Vagina (tissue), 2 donors: Measurements from ENCODE around the gene NCS1. TPM values are rescaled to one million over a fixed set of nuclear protein-coding genes. Genes with fewer than 3 reads are reported as not detected.
"Not testable (repeated sequence)": the region's sequence is repeated elsewhere in the genome, so short reads cannot be mapped to it uniquely, and the experiment has no call there.

Experiments
- DNase-seq, 2 donors: peaks; one replicate each; pipeline ENCODE4 v3.0.0-alpha.2; 2017; ENCODE audit errors: extremely low spot score in 2 of 2
- H3K27ac ChIP-seq: fragments of 200-600 bp; sonication (generic); one replicate; pipeline ENCODE4 v1.5.1; 2019
- H3K27me3 ChIP-seq: fragments of 200-600 bp; sonication (generic); one replicate; pipeline ENCODE4 v1.5.1; 2019
- H3K36me3 ChIP-seq, 2 donors: fragments of 200-600 bp; sonication (generic); one replicate each; pipeline ENCODE4 v1.5.1; 2017 to 2019
- H3K4me1 ChIP-seq: fragments of 200-600 bp; sonication (generic); one replicate; pipeline ENCODE4 v1.5.1; 2019
- H3K4me3 ChIP-seq, 2 donors: fragments of 200-600 bp; sonication (generic); 1 replicate in 1 of 2; 2 replicates in 1 of 2; pipeline ENCODE4 v1.5.1; 2016 to 2019
- H3K9me3 ChIP-seq: fragments of 200-600 bp; sonication (generic); one replicate; pipeline ENCODE4 v1.5.1; 2019
- CTCF ChIP-seq, 3 experiments: fragments of 450-650 bp in 2 of 3; fragments of 200-600 bp in 1 of 3; sonication (generic) in 1 of 3; IDR thresholded peaks; one replicate each; pipeline ENCODE4 v1.5.1; 2017 to 2019; ENCODE audit warnings: antibody characterized with exemption in 3 of 3, mild to moderate bottlenecking in 2 of 3, moderate library complexity in 2 of 3
- POLR2A ChIP-seq, 2 donors: fragments of 450-650 bp; IDR thresholded peaks; one replicate each; pipeline ENCODE4 v1.6.1; 2017; ENCODE audit warnings: antibody characterized with exemption in 2 of 2, mild to moderate bottlenecking in 2 of 2, moderate library complexity in 2 of 2
- POLR2AphosphoS5 ChIP-seq, 2 donors: sonication (generic); formaldehyde crosslinking; IDR thresholded peaks; one replicate each; pipeline ENCODE4 v1.9.0; 2017; ENCODE audit warnings: antibody characterized with exemption in 2 of 2, mild to moderate bottlenecking in 2 of 2, low read depth in 1 of 2; ENCODE audit not compliant: insufficient read depth in 1 of 2
- intact Hi-C: fragments of 100-400 bp; cut with DNase I; formaldehyde crosslinking; loops from one replicate; pipeline ENCODE4 v1.15.1; 2023
- total RNA-seq: library from RNA; depleted of rRNA; stranded (reverse); fragments of >200 nt; gene quantifications from one replicate; pipeline ENCODE4 v1.2.3, GENCODE V29; 2016

The NCS1 gene
- total RNA-seq, 1 donor from 2014 or later = 20.4 TPM

- no peak overlapping the region for H3K27ac ChIP-seq
Measured at GRCh38 chr9:130256644-130257043, 84.4 kb downstream of the NCS1 start.

GRCh38 chr9:130258137-130258536, 85.9 kb downstream of the NCS1 start:
- H3K36me3 ChIP-seq, H3K4me3 ChIP-seq, H3K27ac ChIP-seq, H3K9me3 ChIP-seq, intact Hi-C loops, DNase-seq, H3K4me1 ChIP-seq, H3K27me3 ChIP-seq: not testable (repeated sequence)

More at GRCh38 chr9:130256644-130257043, 84.4 kb downstream of the NCS1 start:
- Histone ChIP-seq H3K36me3 (no peaks in the 10 kb centered on the region), H3K4me3 (no peak overlapping the region), H3K9me3 (no peaks in the 10 kb centered on the region), H3K27me3 (no peaks in the 10 kb centered on the region), H3K4me1 (peaks cover 5% of the 10 kb centered on the region)
- DNase-seq = no peak
- intact Hi-C loops = no loop called here
- no peak for TF ChIP-seq POLR2A (IDR thresholded peaks at IDR 0.05)
- TF ChIP-seq CTCF (IDR thresholded peaks at IDR 0.05) = no peak
- TF ChIP-seq POLR2AphosphoS5 (IDR thresholded peaks at IDR 0.05; ENCODE audit: insufficient read depth in 1 of 2, low read depth in 1 of 2) = no peak

GRCh38 chr9:130259044-130259443, 86.8 kb downstream of the NCS1 start:
- no peaks in the 10 kb centered on the region for H3K36me3 ChIP-seq
- peaks cover 5% of the 10 kb centered on the region for H3K4me1 ChIP-seq
- H3K4me3 ChIP-seq = no peak overlapping the region
- no peaks in the 10 kb centered on the region for H3K9me3 ChIP-seq
- intact Hi-C loops = no loop called here
- H3K27ac ChIP-seq = no peak overlapping the region
- H3K27me3 ChIP-seq = no peaks in the 10 kb centered on the region
- no peak for TF ChIP-seq POLR2A (IDR thresholded peaks at IDR 0.05)
- no peak for TF ChIP-seq CTCF (IDR thresholded peaks at IDR 0.05)
- TF ChIP-seq POLR2AphosphoS5 (IDR thresholded peaks at IDR 0.05; ENCODE audit: insufficient read depth in 1 of 2, low read depth in 1 of 2) = no peak
- no peak for DNase-seq

- Histone ChIP-seq H3K4me1 (peaks cover 16% of the 10 kb centered on the region), H3K27me3 (no peaks in the 10 kb centered on the region), H3K9me3 (no peaks in the 10 kb centered on the region), H3K36me3 (no peaks in the 10 kb centered on the region), H3K4me3 (no peak overlapping the region), H3K27ac (peak overlapping the region; percentile 25)
- peak in 1 of 2 donors; percentile 67 for DNase-seq
- TF ChIP-seq POLR2A (IDR thresholded peaks at IDR 0.05) = no peak
- TF ChIP-seq POLR2AphosphoS5 (IDR thresholded peaks at IDR 0.05; ENCODE audit: insufficient read depth in 1 of 2, low read depth in 1 of 2) = peak in 1 of 2 donors; percentile 27
- intact Hi-C loops = no loop called here
Measured at GRCh38 chr9:130260816-130261765, 88.9 kb downstream of the NCS1 start.

GRCh38 chr9:130262061-130262745, 90.0 kb downstream of the NCS1 start:
- intact Hi-C loops = no loop called here
- TF ChIP-seq POLR2A (IDR thresholded peaks at IDR 0.05) = no peak
- TF ChIP-seq CTCF (IDR thresholded peaks at IDR 0.05) = no peak
- TF ChIP-seq POLR2AphosphoS5 (IDR thresholded peaks at IDR 0.05; ENCODE audit: insufficient read depth in 1 of 2, low read depth in 1 of 2) = no peak
- H3K4me3 ChIP-seq = no peak overlapping the region
- H3K36me3 ChIP-seq = no peaks in the 10 kb centered on the region
- peak in 1 of 2 donors; percentile 52 for DNase-seq
- peak overlapping the region; percentile 25 for H3K27ac ChIP-seq
- no peaks in the 10 kb centered on the region for H3K27me3 ChIP-seq
- H3K4me1 ChIP-seq = peaks cover 19% of the 10 kb centered on the region
- no peaks in the 10 kb centered on the region for H3K9me3 ChIP-seq
